HCT116 (cell line): Measurements from ENCODE around the gene THTPA. TPM values are rescaled to one million over a fixed set of nuclear protein-coding genes. Genes with fewer than 3 reads are reported as not detected.

Source experiments
- ATAC-seq: fragments of 200-7000 bp; cut with Tn5 transposase; 2 replicates; pipeline ENCODE4 v1.9.1; 2020; ENCODE audit warnings: mild to moderate bottlenecking, moderate library complexity
- BruUV-seq: library from RNA; stranded (reverse); fragments of 400-500 nt; replicated peaks from 2 replicates; lab custom pipeline; 2021; lab: Mats Ljungman, UMichigan
- CTCF ChIA-PET: fragments of 300-600 bp; sonication (Branson Sonifier 250); formaldehyde crosslinking; loops from one replicate; lab custom pipeline; 2021; ENCODE audit warnings: antibody characterized with exemption; lab: Charles Lee
- POLR2A ChIA-PET: fragments of 300-600, 350-600 bp; sonication (Branson Sonifier 250); formaldehyde crosslinking; loops from one replicate; lab custom pipeline; 2021; ENCODE audit warnings: antibody characterized with exemption; lab: Charles Lee
- RAD21 ChIA-PET, 2 experiments: fragments of 300-600 bp; sonication (Branson Sonifier 250); formaldehyde crosslinking; loops; one replicate each; lab custom pipeline; 2023; ENCODE audit warnings: low total read pairs in 2 of 2; ENCODE audit not compliant: uncharacterized antibody in 2 of 2, unreplicated experiment in 2 of 2, low non-redundant PET in 1 of 2; lab: Charles Lee
- DNase-seq: peaks from one replicate; pipeline ENCODE4 v3.0.0-alpha.2; 2010; ENCODE audit warnings: low read depth, low spot score
- H2AFZ ChIP-seq: fragments of 200-600 bp; shearing (Covaris generic), sonication (generic); 2 replicates; pipeline ENCODE4 v1.6.1; 2017; ENCODE audit warnings: low read depth, mixed run types, mixed read lengths, antibody characterized with exemption, low read length; ENCODE audit not compliant: poor library complexity, severe bottlenecking
- H3K27ac ChIP-seq: 2 replicates; pipeline ENCODE4 v1.5.1; 2012; ENCODE audit warnings: low read depth, low read length
- H3K27me3 ChIP-seq: fragments of 200-600 bp; sonication (generic); 2 replicates; pipeline ENCODE4 v1.6.1; 2016; ENCODE audit warnings: mixed run types, low read length, mixed read lengths; ENCODE audit not compliant: insufficient read depth
- H3K36me3 ChIP-seq, 2 experiments: fragments of 200-500 bp in 1 of 2; fragments of 200-600 bp in 1 of 2; sonication (Bioruptor generic) in 1 of 2; sonication (generic) in 1 of 2; 2 replicates each; pipeline versions ENCODE4 v1.5.1 to v1.6.1; 2014 to 2016; ENCODE audit warnings: low read length in 2 of 2, inconsistent platforms in 1 of 2, mixed read lengths in 1 of 2, mixed run types in 1 of 2; ENCODE audit not compliant: insufficient read depth in 2 of 2, control insufficient read depth in 1 of 2
- H3K4me1 ChIP-seq, 2 experiments: fragments of 200-600 bp in 1 of 2; sonication (generic) in 1 of 2; 2 replicates each; pipeline versions ENCODE4 v1.5.1 to v1.6.1; 2012 to 2017; ENCODE audit warnings: low read length in 2 of 2, inconsistent platforms in 1 of 2, mild to moderate bottlenecking in 1 of 2, mixed read lengths in 1 of 2, mixed run types in 1 of 2, moderate library complexity in 1 of 2; ENCODE audit not compliant: insufficient read depth in 2 of 2, control insufficient read depth in 1 of 2
- H3K4me2 ChIP-seq: fragments of 200-600 bp; sonication (generic); 2 replicates; pipeline ENCODE4 v1.6.1; 2017; ENCODE audit warnings: mixed run types, low read length, mixed read lengths
- H3K4me3 ChIP-seq, 2 experiments: fragments of 200-600 bp in 1 of 2; sonication (generic) in 1 of 2; replicated peaks in 1 of 2; 2 replicates each; pipeline ENCODE4 v1.5.1; 2011 to 2016; ENCODE audit warnings: low read length in 2 of 2, control low read depth in 1 of 2, low read depth in 1 of 2, mild to moderate bottlenecking in 1 of 2, mixed read lengths in 1 of 2, mixed run types in 1 of 2
- H3K79me2 ChIP-seq: fragments of 200-600 bp; sonication (generic); 2 replicates; pipeline ENCODE4 v1.6.1; 2017; ENCODE audit warnings: mild to moderate bottlenecking, mixed run types, low read length, moderate library complexity, mixed read lengths; ENCODE audit not compliant: insufficient read depth
- H3K9ac ChIP-seq: fragments of 200-600 bp; sonication (generic); 2 replicates; pipeline ENCODE4 v1.6.1; 2016; ENCODE audit warnings: low read length, mixed read lengths
- H3K9me2 ChIP-seq: fragments of 200-600 bp; sonication (generic), shearing (Covaris generic); 2 replicates; pipeline ENCODE4 v1.6.1; 2017; ENCODE audit warnings: mixed run types, mild to moderate bottlenecking, moderate library complexity; ENCODE audit not compliant: insufficient read depth
- H3K9me3 ChIP-seq, 2 experiments: fragments of 200-500 bp in 1 of 2; fragments of 200-600 bp in 1 of 2; sonication (Bioruptor generic) in 1 of 2; sonication (generic) in 1 of 2; 2 replicates each; pipeline ENCODE4 v1.6.1; 2014 to 2017; ENCODE audit warnings: low read length in 2 of 2, mixed read lengths in 2 of 2, inconsistent platforms in 1 of 2, low read depth in 1 of 2, mild to moderate bottlenecking in 1 of 2, mixed run types in 1 of 2, moderate library complexity in 1 of 2; ENCODE audit not compliant: control insufficient read depth in 1 of 2, insufficient read depth in 1 of 2
- H4K20me1 ChIP-seq: fragments of 200-600 bp; sonication (generic), shearing (Covaris generic); 2 replicates; pipeline ENCODE4 v1.6.1; 2017; ENCODE audit warnings: mixed run types, mild to moderate bottlenecking, moderate library complexity; ENCODE audit not compliant: insufficient read depth
- CBX3 ChIP-seq: IDR thresholded peaks from 2 replicates; pipeline ENCODE4 v1.6.1; 2012; ENCODE audit warnings: low read depth
- CEBPB ChIP-seq: IDR thresholded peaks from 2 replicates; pipeline ENCODE4 v1.6.1; 2012; ENCODE audit warnings: low read depth
- EGR1 ChIP-seq: IDR thresholded peaks from 2 replicates; pipeline ENCODE4 v1.6.1; 2012; ENCODE audit warnings: low read depth
- ELF1 ChIP-seq: IDR thresholded peaks from 2 replicates; pipeline ENCODE4 v1.6.1; 2012; ENCODE audit warnings: low read depth, borderline replicate concordance
- EZH2 ChIP-seq: fragments of 200-600 bp; sonication (generic); IDR thresholded peaks from 2 replicates; pipeline ENCODE4 v1.6.1; 2017; ENCODE audit warnings: antibody characterized with exemption, mixed run types
- EZH2phosphoT487 ChIP-seq: fragments of 200-600 bp; IDR thresholded peaks from 2 replicates; pipeline ENCODE4 v1.6.1; 2018; ENCODE audit warnings: antibody characterized with exemption, borderline replicate concordance
- FOSL1 ChIP-seq: IDR thresholded peaks from 2 replicates; pipeline ENCODE4 v1.6.1; 2012; ENCODE audit warnings: low read depth
- POLR2A ChIP-seq: IDR thresholded peaks from 2 replicates; pipeline ENCODE4 v1.7.0; 2011; ENCODE audit warnings: borderline replicate concordance; ENCODE audit not compliant: insufficient read depth, insufficient read length; ENCODE audit errors: extremely low read depth
- POLR2AphosphoS5 ChIP-seq: IDR thresholded peaks from 2 replicates; pipeline ENCODE4 v1.6.1; 2011; ENCODE audit warnings: mild to moderate bottlenecking, low read depth, low read length, moderate library complexity
- RAD21 ChIP-seq: IDR thresholded peaks from 2 replicates; pipeline ENCODE4 v1.6.1; 2012; ENCODE audit warnings: low read depth, mild to moderate bottlenecking
- SP1 ChIP-seq: IDR thresholded peaks from 2 replicates; pipeline ENCODE4 v1.6.1; 2012; ENCODE audit warnings: low read depth
- SRF ChIP-seq: IDR thresholded peaks from 2 replicates; pipeline ENCODE4 v1.6.1; 2012; ENCODE audit warnings: low read depth
- TCF7L2 ChIP-seq: IDR thresholded peaks from 2 replicates; pipeline ENCODE4 v1.7.0; 2011; ENCODE audit warnings: borderline replicate concordance, inconsistent platforms; ENCODE audit not compliant: insufficient read depth, insufficient read length; ENCODE audit errors: extremely low read depth
- ZFX ChIP-seq: fragments of 450-650 bp; IDR thresholded peaks from 2 replicates; pipeline ENCODE4 v1.6.1; 2017
- ZNF274 ChIP-seq: fragments of 200-500 bp; sonication (Bioruptor generic); IDR thresholded peaks from 2 replicates; pipeline ENCODE4 v1.6.1; 2014; ENCODE audit warnings: mild to moderate bottlenecking, low read depth, low read length, inconsistent platforms
- intact Hi-C: fragments of 100-400 bp; cut with micrococcal nuclease; formaldehyde crosslinking; loops from 2 replicates; pipeline ENCODE4 v1.10.0; 2022
- total RNA-seq: library from RNA; stranded (reverse); gene quantifications from one replicate; pipeline ENCODE4 v1.2.1, GENCODE V29; 2021; ENCODE audit not compliant: unreplicated experiment
- TF ChIP-seq, protein P1 (sequence below): IDR thresholded peaks from 2 replicates; pipeline ENCODE4 v1.6.1; 2012
- TF ChIP-seq, protein P2 (sequence below), 3 experiments: fragments of 200-600 bp in 1 of 3; sonication (generic) in 1 of 3; IDR thresholded peaks in 2 of 3; conservative IDR thresholded peaks in 1 of 3; 2 replicates each; pipeline ENCODE4 v1.5.1; 2012 to 2017; ENCODE audit warnings: low read depth in 2 of 3, low read length in 2 of 3, antibody characterized with exemption in 1 of 3, borderline replicate concordance in 1 of 3, control low read depth in 1 of 3, mild to moderate bottlenecking in 1 of 3, mixed read lengths in 1 of 3, mixed run types in 1 of 3, moderate library complexity in 1 of 3; ENCODE audit not compliant: insufficient read depth in 1 of 3
- TF ChIP-seq, protein P3 (sequence below): IDR thresholded peaks from 2 replicates; pipeline ENCODE4 v1.6.1; 2011; ENCODE audit warnings: mild to moderate bottlenecking, low read length, moderate library complexity; ENCODE audit not compliant: insufficient replicate concordance; ENCODE audit errors: extremely low read depth
- TF ChIP-seq, protein P4 (sequence below): IDR thresholded peaks from 2 replicates; pipeline ENCODE4 v1.6.1; 2012

Gene THTPA
- total RNA-seq, 1 experiment from 2014 or later: 5.8 TPM

DNA sequence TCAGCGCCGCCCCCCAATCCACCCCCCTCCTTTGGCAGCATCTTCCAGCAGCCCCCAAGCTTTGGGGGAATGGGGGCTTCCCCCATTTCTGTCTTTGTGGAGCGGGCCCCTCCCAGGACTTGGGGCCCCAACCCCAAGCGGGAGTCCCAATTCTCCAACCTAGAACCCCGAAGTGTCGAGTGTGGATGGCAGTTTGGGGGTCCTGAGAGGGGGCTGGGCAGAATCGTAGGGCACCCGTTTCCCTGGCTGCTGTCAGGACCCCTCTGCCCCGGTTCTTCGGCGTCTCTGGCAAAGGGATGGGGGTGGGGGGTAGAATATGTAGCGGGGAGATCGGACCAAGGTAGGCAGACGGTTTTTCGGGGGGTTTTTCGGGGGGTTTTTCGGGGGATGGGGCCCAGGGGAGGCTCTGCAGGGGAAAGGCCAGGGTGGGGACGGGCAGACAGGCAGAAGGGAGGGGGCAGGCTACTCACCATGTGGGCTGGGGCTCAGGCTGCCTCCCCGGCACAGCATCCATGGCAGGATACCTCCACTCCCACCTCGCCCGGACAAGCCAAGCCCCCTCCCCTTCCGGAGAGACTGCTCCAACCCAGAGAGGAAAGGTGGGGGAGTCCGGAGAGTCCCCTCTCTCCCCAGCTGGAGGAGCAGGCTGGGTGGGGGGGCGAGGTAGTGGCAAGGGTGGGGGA lies 21.8 kb downstream of the THTPA start:
- Histone ChIP-seq H3K27me3 (no peaks in the 10 kb centered on the region), H3K4me2 (no peak overlapping the region), H3K79me2 (no peaks in the 10 kb centered on the region), H3K4me1 (no peaks in the 10 kb centered on the region), H4K20me1 (no peaks in the 10 kb centered on the region), H2AFZ (no peak overlapping the region), H3K36me3 (no peaks in the 10 kb centered on the region), H3K9me2 (no peaks in the 10 kb centered on the region), H3K9ac (no peak overlapping the region), H3K9me3 (no peaks in the 10 kb centered on the region), H3K27ac (no peak overlapping the region), H3K4me3 (no peak overlapping the region)
- CTCF ChIA-PET: no interaction called here
- DNase-seq: no peak
- POLR2A ChIA-PET: no interaction called here
- RAD21 ChIA-PET: no interaction called here
- BruUV-seq: no TSS peak
- TF ChIP-seq POLR2A (no peak), ZFX (no peak), EZH2 (no peak), EZH2phosphoT487 (no peak), FOSL1 (no peak), ELF1 (no peak), SRF (no peak), POLR2AphosphoS5 (no peak), SP1 (no peak), TCF7L2 (no peak), ZNF274 (no peak), RAD21 (no peak), CEBPB (no peak), CBX3 (no peak), EGR1 (no peak)
- TF ChIP-seq, protein P1, sequence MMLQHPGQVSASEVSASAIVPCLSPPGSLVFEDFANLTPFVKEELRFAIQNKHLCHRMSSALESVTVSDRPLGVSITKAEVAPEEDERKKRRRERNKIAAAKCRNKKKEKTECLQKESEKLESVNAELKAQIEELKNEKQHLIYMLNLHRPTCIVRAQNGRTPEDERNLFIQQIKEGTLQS: no peak
- TF ChIP-seq, protein P2, sequence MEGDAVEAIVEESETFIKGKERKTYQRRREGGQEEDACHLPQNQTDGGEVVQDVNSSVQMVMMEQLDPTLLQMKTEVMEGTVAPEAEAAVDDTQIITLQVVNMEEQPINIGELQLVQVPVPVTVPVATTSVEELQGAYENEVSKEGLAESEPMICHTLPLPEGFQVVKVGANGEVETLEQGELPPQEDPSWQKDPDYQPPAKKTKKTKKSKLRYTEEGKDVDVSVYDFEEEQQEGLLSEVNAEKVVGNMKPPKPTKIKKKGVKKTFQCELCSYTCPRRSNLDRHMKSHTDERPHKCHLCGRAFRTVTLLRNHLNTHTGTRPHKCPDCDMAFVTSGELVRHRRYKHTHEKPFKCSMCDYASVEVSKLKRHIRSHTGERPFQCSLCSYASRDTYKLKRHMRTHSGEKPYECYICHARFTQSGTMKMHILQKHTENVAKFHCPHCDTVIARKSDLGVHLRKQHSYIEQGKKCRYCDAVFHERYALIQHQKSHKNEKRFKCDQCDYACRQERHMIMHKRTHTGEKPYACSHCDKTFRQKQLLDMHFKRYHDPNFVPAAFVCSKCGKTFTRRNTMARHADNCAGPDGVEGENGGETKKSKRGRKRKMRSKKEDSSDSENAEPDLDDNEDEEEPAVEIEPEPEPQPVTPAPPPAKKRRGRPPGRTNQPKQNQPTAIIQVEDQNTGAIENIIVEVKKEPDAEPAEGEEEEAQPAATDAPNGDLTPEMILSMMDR (IDR thresholded peaks at IDR 0.05 in 2 of 3, conservative IDR thresholded peaks at IDR 0.05 in 1 of 3; ENCODE audit: borderline replicate concordance in 1 of 3, insufficient read depth in 1 of 3, low read depth in 2 of 3, low read length in 2 of 3): no peak
- TF ChIP-seq, protein P3, sequence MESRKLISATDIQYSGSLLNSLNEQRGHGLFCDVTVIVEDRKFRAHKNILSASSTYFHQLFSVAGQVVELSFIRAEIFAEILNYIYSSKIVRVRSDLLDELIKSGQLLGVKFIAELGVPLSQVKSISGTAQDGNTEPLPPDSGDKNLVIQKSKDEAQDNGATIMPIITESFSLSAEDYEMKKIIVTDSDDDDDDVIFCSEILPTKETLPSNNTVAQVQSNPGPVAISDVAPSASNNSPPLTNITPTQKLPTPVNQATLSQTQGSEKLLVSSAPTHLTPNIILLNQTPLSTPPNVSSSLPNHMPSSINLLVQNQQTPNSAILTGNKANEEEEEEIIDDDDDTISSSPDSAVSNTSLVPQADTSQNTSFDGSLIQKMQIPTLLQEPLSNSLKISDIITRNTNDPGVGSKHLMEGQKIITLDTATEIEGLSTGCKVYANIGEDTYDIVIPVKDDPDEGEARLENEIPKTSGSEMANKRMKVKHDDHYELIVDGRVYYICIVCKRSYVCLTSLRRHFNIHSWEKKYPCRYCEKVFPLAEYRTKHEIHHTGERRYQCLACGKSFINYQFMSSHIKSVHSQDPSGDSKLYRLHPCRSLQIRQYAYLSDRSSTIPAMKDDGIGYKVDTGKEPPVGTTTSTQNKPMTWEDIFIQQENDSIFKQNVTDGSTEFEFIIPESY: no peak
- TF ChIP-seq, protein P4, sequence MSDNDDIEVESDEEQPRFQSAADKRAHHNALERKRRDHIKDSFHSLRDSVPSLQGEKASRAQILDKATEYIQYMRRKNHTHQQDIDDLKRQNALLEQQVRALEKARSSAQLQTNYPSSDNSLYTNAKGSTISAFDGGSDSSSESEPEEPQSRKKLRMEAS: no peak
- ATAC-seq: no peak
- intact Hi-C loops: no loop called here
